NT2/D1 (cell line): ENCODE data around the gene ADAMTS5.

Source experiments
- SUZ12 ChIP-seq: IDR thresholded peaks from 2 replicates; pipeline ENCODE4 v1.6.1; 2011; ENCODE audit not compliant: insufficient read length, insufficient read depth; ENCODE audit errors: extremely low read depth
- YY1 ChIP-seq: IDR thresholded peaks from 2 replicates; pipeline ENCODE4 v1.6.1; 2011; ENCODE audit not compliant: insufficient read length, insufficient read depth
- ZNF274 ChIP-seq: IDR thresholded peaks from 2 replicates; pipeline ENCODE4 v1.6.1; 2011; ENCODE audit warnings: mild to moderate bottlenecking, low read depth, low read length

- no peak for TF ChIP-seq ZNF274
- no peak for TF ChIP-seq YY1
- no peak for TF ChIP-seq SUZ12
Measured at GRCh38 chr21:26972192-26972591, 5.3 kb upstream of the ADAMTS5 start.
